ENCODE data around the gene HDAC6.

Gene HDAC6

GRCh38 chrX:48754238-48754637 is 47.6 kb upstream of the HDAC6 start:
- no peak for DNase-seq (ENCODE audit: low read depth in 1 of 2, low spot score in 1 of 2)
- Histone ChIP-seq H3K27ac (replicated peaks) (no peak overlapping the region), H3K4me3 (replicated peaks; ENCODE audit: insufficient read depth, low read length) (no peak overlapping the region), H3K27me3 (ENCODE audit: insufficient read depth, poor library complexity, severe bottlenecking) (no peaks in the 10 kb centered on the region)
- TF ChIP-seq GABPA (IDR thresholded peaks at IDR 0.05; ENCODE audit: low read depth) = no peak
- TF ChIP-seq SPI1 (IDR thresholded peaks at IDR 0.05; ENCODE audit: borderline replicate concordance, low read depth) = no peak
- TF ChIP-seq CTCF (IDR thresholded peaks at IDR 0.05; ENCODE audit: insufficient read depth, low read length) = no peak
- no peak for TF ChIP-seq REST (IDR thresholded peaks at IDR 0.05; ENCODE audit: insufficient replicate concordance, low read depth)
- no peak for TF ChIP-seq POLR2AphosphoS5 (IDR thresholded peaks at IDR 0.05; ENCODE audit: low read depth)

GRCh38 chrX:48761674-48762471 is 40.0 kb upstream of the HDAC6 start, which contains the start of gene GLOD5:
TSS of gene GLOD5 (plus strand) at chrX:48761747. CDS start at chrX:48761791, 44 bp downstream.
- no peaks in the 10 kb centered on the region for H3K27me3 ChIP-seq (ENCODE audit: insufficient read depth, poor library complexity, severe bottlenecking)
- no peak for TF ChIP-seq CTCF (IDR thresholded peaks at IDR 0.05; ENCODE audit: insufficient read depth, low read length)
- no peak for TF ChIP-seq GABPA (IDR thresholded peaks at IDR 0.05; ENCODE audit: low read depth)
- no peak for TF ChIP-seq POLR2AphosphoS5 (IDR thresholded peaks at IDR 0.05; ENCODE audit: low read depth)
- TF ChIP-seq SPI1 (IDR thresholded peaks at IDR 0.05; ENCODE audit: borderline replicate concordance, low read depth) = no peak
- no peak for TF ChIP-seq REST (IDR thresholded peaks at IDR 0.05; ENCODE audit: insufficient replicate concordance, low read depth)
- H3K27ac ChIP-seq (replicated peaks) = no peak within 1 kb of the TSS
- no peak within 1 kb of the TSS for H3K4me3 ChIP-seq (replicated peaks; ENCODE audit: insufficient read depth, low read length)
- DNase-seq (ENCODE audit: low read depth in 1 of 2, low spot score in 1 of 2) = peak in 1 of 2 experiments; percentile 37

GRCh38 chrX:48769230-48769629 is 32.6 kb upstream of the HDAC6 start:
- no peaks in the 10 kb centered on the region for H3K27me3 ChIP-seq (ENCODE audit: insufficient read depth, poor library complexity, severe bottlenecking)
- no peak for TF ChIP-seq SPI1 (IDR thresholded peaks at IDR 0.05; ENCODE audit: borderline replicate concordance, low read depth)
- TF ChIP-seq REST (IDR thresholded peaks at IDR 0.05; ENCODE audit: insufficient replicate concordance, low read depth) = no peak
- TF ChIP-seq CTCF (IDR thresholded peaks at IDR 0.05; ENCODE audit: insufficient read depth, low read length) = no peak
- TF ChIP-seq POLR2AphosphoS5 (IDR thresholded peaks at IDR 0.05; ENCODE audit: low read depth) = no peak
- no peak for TF ChIP-seq GABPA (IDR thresholded peaks at IDR 0.05; ENCODE audit: low read depth)
- DNase-seq (ENCODE audit: low read depth in 1 of 2, low spot score in 1 of 2) = no peak
- H3K4me3 ChIP-seq (replicated peaks; ENCODE audit: insufficient read depth, low read length) = no peak overlapping the region
- no peak overlapping the region for H3K27ac ChIP-seq (replicated peaks)
